WTC11 (cell line): ENCODE results near the gene IGFN1. TPM values are rescaled to one million over a fixed set of nuclear protein-coding genes. Genes with fewer than 3 reads are reported as not detected.

ENCODE experiments used
- ATAC-seq: fragments of 200-7000 bp; cut with Tn5 transposase; 2 replicates; pipeline ENCODE4 v1.10.0; 2021; ENCODE audit warnings: mild to moderate bottlenecking, moderate library complexity
- CTCF ChIA-PET: fragments of 300-600 bp; sonication (Branson Sonifier 250); formaldehyde crosslinking; loops from one replicate; lab custom pipeline; 2021; ENCODE audit warnings: antibody characterized with exemption; lab: Charles Lee
- POLR2A ChIA-PET: fragments of 350-600 bp; sonication (Branson Sonifier 250); formaldehyde crosslinking; loops from one replicate; lab custom pipeline; 2021; ENCODE audit warnings: antibody characterized with exemption; lab: Charles Lee
- DNase-seq: peaks from one replicate; pipeline ENCODE4 v3.0.0; 2021; ENCODE audit warnings: low spot score
- H3K27ac Mint-ChIP-seq: 2 replicates; pipeline ENCODE4 v1.8.0; 2021; ENCODE audit warnings: mixed read lengths
- H3K27me3 Mint-ChIP-seq: 2 replicates; pipeline ENCODE4 v1.8.0; 2021; ENCODE audit warnings: low read depth, mild to moderate bottlenecking, moderate library complexity, mixed read lengths
- H3K36me3 Mint-ChIP-seq: 2 replicates; pipeline ENCODE4 v1.8.0; 2021; ENCODE audit warnings: mixed read lengths
- H3K4me1 Mint-ChIP-seq: 2 replicates; pipeline ENCODE4 v1.8.0; 2022; ENCODE audit warnings: mixed read lengths
- H3K4me3 Mint-ChIP-seq: 2 replicates; pipeline ENCODE4 v1.8.0; 2021; ENCODE audit warnings: mild to moderate bottlenecking, moderate library complexity, mixed read lengths
- H3K9me3 Mint-ChIP-seq: 2 replicates; pipeline ENCODE4 v1.8.0; 2021; ENCODE audit warnings: mixed read lengths
- ATF1 ChIP-seq: sonication (generic); formaldehyde crosslinking; IDR thresholded peaks from 2 replicates; pipeline ENCODE4 v1.8.1; 2023; ENCODE audit warnings: mild to moderate bottlenecking, moderate library complexity, missing genetic modification reagents
- CREB1 ChIP-seq: sonication (generic); formaldehyde crosslinking; IDR thresholded peaks from 2 replicates; pipeline ENCODE4 v1.8.0; 2023; ENCODE audit warnings: mild to moderate bottlenecking, missing genetic modification reagents
- FOXJ3 ChIP-seq: sonication (generic); formaldehyde crosslinking; IDR thresholded peaks from 2 replicates; pipeline ENCODE4 v1.9.0; 2021; ENCODE audit warnings: missing genetic modification reagents, mild to moderate bottlenecking, borderline replicate concordance
- FOXP1 ChIP-seq: sonication (generic); formaldehyde crosslinking; IDR thresholded peaks from 2 replicates; pipeline ENCODE4 v1.8.0; 2022; ENCODE audit warnings: missing genetic modification reagents, mild to moderate bottlenecking, moderate library complexity, borderline replicate concordance
- IRF2 ChIP-seq: sonication (generic); formaldehyde crosslinking; IDR thresholded peaks from 2 replicates; pipeline ENCODE4 v1.8.0; 2022; ENCODE audit warnings: low read depth, missing genetic modification reagents, borderline replicate concordance
- JAZF1 ChIP-seq: fragments of 250-450 bp; sonication (Bioruptor Pico); IDR thresholded peaks from 2 replicates; pipeline ENCODE4 v1.9.0; 2021; ENCODE audit warnings: moderate library complexity, mild to moderate bottlenecking, inconsistent platforms
- MYBL2 ChIP-seq: sonication (generic); formaldehyde crosslinking; IDR thresholded peaks from 2 replicates; pipeline ENCODE4 v1.8.1; 2023; ENCODE audit warnings: mild to moderate bottlenecking, moderate library complexity, missing genetic modification reagents
- NR2C2 ChIP-seq: sonication (generic); formaldehyde crosslinking; IDR thresholded peaks from 2 replicates; pipeline ENCODE4 v1.8.0; 2022; ENCODE audit warnings: mild to moderate bottlenecking, missing genetic modification reagents
- OVOL2 ChIP-seq: fragments of 250-450 bp; sonication (Bioruptor Pico); IDR thresholded peaks from 2 replicates; pipeline ENCODE4 v1.9.0; 2021; ENCODE audit warnings: mild to moderate bottlenecking, borderline replicate concordance
- RORB ChIP-seq: fragments of 250-450 bp; sonication (Bioruptor Pico); IDR thresholded peaks from 2 replicates; pipeline ENCODE4 v1.9.0; 2021; ENCODE audit warnings: mild to moderate bottlenecking
- SOX15 ChIP-seq: fragments of 250-450 bp; sonication (Bioruptor Pico); IDR thresholded peaks from 2 replicates; pipeline ENCODE4 v1.9.0; 2021; ENCODE audit warnings: mild to moderate bottlenecking
- SP1 ChIP-seq: sonication (generic); formaldehyde crosslinking; conservative IDR thresholded peaks from 2 replicates; pipeline ENCODE4 v1.8.1; 2022; ENCODE audit warnings: missing genetic modification reagents
- total RNA-seq: library from RNA; stranded (reverse); gene quantifications from 3 replicates; pipeline ENCODE4 v1.2.3, GENCODE V29; 2021
- TF ChIP-seq, protein P1 (sequence below): sonication (generic); formaldehyde crosslinking; IDR thresholded peaks from 2 replicates; pipeline ENCODE4 v1.8.1; 2022; ENCODE audit warnings: mild to moderate bottlenecking, missing genetic modification reagents, moderate library complexity, borderline replicate concordance
- TF ChIP-seq, protein P2 (sequence below): sonication (generic); formaldehyde crosslinking; IDR thresholded peaks from 2 replicates; pipeline ENCODE4 v1.8.1; 2023; ENCODE audit warnings: mild to moderate bottlenecking, missing genetic modification reagents
- TF ChIP-seq, protein P3 (sequence below): fragments of 250-450 bp; sonication (Bioruptor Pico); conservative IDR thresholded peaks from 2 replicates; pipeline ENCODE4 v1.9.0; 2021; ENCODE audit warnings: mild to moderate bottlenecking
- TF ChIP-seq, protein P4 (sequence below): sonication (generic); formaldehyde crosslinking; IDR thresholded peaks from 2 replicates; pipeline ENCODE4 v1.8.0; 2023; ENCODE audit warnings: missing genetic modification reagents
- TF ChIP-seq, protein P5 (sequence below): sonication (generic); formaldehyde crosslinking; IDR thresholded peaks from 2 replicates; pipeline ENCODE4 v1.8.0; 2023; ENCODE audit warnings: mild to moderate bottlenecking, missing genetic modification reagents
- TF ChIP-seq, protein P6 (sequence below): sonication (generic); formaldehyde crosslinking; IDR thresholded peaks from 2 replicates; pipeline ENCODE4 v1.8.0; 2022; ENCODE audit warnings: mild to moderate bottlenecking, missing genetic modification reagents

IGFN1 gene
- total RNA-seq, 1 experiment from 2014 or later: 0.11 TPM

DNA sequence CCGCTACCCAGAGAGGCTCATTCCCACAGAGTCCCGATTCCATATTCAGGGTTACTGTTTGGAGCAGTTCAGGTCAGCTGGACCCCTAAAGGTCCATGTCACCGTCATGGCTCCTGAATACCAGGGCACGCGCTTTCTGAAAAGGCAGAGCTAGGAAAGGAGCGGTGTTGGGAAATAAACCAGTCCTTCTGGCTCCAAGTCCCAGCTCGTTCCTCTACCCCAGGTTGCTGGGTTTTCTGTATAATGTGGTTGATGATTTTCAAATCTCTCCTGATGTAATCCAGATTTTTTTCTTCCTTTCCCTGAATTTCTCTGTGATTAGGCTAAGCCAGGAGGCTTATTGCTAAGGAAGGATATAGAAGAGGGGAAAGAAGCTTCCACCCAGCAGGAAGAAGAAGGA lies 78.7 kb downstream of the IGFN1 start (continued):
- TF ChIP-seq, protein P1, sequence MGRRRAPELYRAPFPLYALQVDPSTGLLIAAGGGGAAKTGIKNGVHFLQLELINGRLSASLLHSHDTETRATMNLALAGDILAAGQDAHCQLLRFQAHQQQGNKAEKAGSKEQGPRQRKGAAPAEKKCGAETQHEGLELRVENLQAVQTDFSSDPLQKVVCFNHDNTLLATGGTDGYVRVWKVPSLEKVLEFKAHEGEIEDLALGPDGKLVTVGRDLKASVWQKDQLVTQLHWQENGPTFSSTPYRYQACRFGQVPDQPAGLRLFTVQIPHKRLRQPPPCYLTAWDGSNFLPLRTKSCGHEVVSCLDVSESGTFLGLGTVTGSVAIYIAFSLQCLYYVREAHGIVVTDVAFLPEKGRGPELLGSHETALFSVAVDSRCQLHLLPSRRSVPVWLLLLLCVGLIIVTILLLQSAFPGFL: no peak
- no peak for TF ChIP-seq ATF1
- TF ChIP-seq, protein P2, sequence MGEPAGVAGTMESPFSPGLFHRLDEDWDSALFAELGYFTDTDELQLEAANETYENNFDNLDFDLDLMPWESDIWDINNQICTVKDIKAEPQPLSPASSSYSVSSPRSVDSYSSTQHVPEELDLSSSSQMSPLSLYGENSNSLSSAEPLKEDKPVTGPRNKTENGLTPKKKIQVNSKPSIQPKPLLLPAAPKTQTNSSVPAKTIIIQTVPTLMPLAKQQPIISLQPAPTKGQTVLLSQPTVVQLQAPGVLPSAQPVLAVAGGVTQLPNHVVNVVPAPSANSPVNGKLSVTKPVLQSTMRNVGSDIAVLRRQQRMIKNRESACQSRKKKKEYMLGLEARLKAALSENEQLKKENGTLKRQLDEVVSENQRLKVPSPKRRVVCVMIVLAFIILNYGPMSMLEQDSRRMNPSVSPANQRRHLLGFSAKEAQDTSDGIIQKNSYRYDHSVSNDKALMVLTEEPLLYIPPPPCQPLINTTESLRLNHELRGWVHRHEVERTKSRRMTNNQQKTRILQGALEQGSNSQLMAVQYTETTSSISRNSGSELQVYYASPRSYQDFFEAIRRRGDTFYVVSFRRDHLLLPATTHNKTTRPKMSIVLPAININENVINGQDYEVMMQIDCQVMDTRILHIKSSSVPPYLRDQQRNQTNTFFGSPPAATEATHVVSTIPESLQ (CRISPR knock-in tag): no peak
- TF ChIP-seq, all 79 proteins: peak for 0

DNA sequence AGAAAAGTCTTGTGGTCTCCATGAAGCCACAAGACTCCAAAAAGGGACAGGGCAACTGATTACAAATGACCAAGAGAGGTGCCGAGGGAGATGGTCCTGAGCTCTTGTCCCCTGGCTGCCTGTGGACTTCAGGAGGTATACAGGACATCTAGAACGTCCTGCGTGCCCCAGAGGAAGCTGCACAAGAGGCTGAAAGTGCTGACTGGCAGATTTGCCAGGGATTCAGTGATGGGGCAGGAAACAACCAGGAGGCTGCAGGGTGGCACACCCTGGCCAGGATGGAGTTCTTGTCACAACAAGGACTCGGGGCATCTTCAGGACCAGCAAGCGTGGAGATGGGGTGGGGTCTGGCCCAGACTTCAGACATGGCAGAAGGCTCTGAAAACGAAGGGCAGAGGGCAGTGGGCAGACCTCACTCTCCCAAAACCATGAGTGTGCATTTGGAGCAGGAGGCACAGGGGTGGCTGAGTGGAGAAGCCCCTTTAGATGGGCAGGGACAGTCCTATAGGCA lies 79.3 kb downstream of the IGFN1 start:
- H3K36me3 Mint-ChIP-seq: no peaks in the 10 kb centered on the region
- H3K9me3 Mint-ChIP-seq: no peaks in the 10 kb centered on the region
- no peak for DNase-seq
- no peaks in the 10 kb centered on the region for H3K27me3 Mint-ChIP-seq
- ChIA-PET POLR2A (no interaction called here), CTCF (interaction anchor here (0.8 to 2.4 kb wide), 2 partner anchors 78 to 92 kb away, joined by 3 to 9 read pairs; no protein-coding TSS in a partner anchor)
- ATAC-seq: no peak
- TF ChIP-seq RORB (CRISPR knock-in tag) (no peak), JAZF1 (no peak), SOX15 (CRISPR knock-in tag) (no peak), CREB1 (no peak), OVOL2 (no peak), NR2C2 (CRISPR knock-in tag) (no peak), FOXP1 (no peak), SP1 (no peak), IRF2 (no peak), MYBL2 (no peak), FOXJ3 (CRISPR knock-in tag) (no peak)
- TF ChIP-seq, protein P3, sequence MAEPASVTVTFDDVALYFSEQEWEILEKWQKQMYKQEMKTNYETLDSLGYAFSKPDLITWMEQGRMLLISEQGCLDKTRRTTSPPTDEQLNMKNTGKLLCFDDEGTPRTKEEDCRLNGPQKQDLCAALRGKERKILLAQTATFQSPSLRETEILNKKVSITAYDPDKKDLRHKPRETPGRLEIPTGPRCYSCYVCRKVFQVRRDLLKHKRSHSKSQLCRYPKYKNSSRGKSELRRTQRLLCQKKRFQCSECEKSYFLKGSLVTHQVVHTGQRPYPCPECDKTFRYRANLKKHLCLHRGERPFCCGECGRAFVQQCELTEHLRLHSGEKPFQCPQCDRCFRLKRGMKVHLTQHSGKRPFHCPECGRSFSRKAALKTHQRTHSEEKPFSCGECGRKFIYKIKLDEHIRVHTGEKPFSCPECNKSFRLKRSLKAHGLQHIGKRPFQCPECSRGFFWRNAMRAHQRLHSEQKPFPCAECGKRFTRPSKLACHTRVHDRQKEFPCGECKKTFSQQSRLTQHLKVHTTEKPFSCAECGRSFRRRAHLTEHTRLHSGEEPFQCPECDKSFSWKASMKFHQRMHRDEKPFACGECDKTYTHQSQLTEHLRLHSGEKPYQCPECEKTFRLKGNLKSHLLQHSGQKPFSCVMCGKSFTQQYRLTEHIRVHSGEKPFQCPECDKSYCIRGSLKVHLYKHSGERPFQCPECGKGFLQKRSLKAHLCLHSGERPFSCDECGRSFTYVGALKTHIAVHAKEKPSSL (CRISPR knock-in tag): no peak
- TF ChIP-seq, protein P4, sequence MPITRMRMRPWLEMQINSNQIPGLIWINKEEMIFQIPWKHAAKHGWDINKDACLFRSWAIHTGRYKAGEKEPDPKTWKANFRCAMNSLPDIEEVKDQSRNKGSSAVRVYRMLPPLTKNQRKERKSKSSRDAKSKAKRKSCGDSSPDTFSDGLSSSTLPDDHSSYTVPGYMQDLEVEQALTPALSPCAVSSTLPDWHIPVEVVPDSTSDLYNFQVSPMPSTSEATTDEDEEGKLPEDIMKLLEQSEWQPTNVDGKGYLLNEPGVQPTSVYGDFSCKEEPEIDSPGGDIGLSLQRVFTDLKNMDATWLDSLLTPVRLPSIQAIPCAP (CRISPR knock-in tag): no peak
- TF ChIP-seq, protein P5, sequence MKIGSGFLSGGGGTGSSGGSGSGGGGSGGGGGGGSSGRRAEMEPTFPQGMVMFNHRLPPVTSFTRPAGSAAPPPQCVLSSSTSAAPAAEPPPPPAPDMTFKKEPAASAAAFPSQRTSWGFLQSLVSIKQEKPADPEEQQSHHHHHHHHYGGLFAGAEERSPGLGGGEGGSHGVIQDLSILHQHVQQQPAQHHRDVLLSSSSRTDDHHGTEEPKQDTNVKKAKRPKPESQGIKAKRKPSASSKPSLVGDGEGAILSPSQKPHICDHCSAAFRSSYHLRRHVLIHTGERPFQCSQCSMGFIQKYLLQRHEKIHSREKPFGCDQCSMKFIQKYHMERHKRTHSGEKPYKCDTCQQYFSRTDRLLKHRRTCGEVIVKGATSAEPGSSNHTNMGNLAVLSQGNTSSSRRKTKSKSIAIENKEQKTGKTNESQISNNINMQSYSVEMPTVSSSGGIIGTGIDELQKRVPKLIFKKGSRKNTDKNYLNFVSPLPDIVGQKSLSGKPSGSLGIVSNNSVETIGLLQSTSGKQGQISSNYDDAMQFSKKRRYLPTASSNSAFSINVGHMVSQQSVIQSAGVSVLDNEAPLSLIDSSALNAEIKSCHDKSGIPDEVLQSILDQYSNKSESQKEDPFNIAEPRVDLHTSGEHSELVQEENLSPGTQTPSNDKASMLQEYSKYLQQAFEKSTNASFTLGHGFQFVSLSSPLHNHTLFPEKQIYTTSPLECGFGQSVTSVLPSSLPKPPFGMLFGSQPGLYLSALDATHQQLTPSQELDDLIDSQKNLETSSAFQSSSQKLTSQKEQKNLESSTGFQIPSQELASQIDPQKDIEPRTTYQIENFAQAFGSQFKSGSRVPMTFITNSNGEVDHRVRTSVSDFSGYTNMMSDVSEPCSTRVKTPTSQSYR (CRISPR knock-in tag): no peak
- TF ChIP-seq, protein P2 (CRISPR knock-in tag): no peak
- TF ChIP-seq, protein P6, sequence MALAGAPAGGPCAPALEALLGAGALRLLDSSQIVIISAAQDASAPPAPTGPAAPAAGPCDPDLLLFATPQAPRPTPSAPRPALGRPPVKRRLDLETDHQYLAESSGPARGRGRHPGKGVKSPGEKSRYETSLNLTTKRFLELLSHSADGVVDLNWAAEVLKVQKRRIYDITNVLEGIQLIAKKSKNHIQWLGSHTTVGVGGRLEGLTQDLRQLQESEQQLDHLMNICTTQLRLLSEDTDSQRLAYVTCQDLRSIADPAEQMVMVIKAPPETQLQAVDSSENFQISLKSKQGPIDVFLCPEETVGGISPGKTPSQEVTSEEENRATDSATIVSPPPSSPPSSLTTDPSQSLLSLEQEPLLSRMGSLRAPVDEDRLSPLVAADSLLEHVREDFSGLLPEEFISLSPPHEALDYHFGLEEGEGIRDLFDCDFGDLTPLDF (CRISPR knock-in tag): no peak
- TF ChIP-seq, all 79 proteins: peak for 0
- H3K4me3 Mint-ChIP-seq: no peak overlapping the region
- no peak overlapping the region for H3K27ac Mint-ChIP-seq
- 0 out of 2 replicates have a peak, but pooled peaks cover 4% of the 10 kb centered on the region for H3K4me1 Mint-ChIP-seq
